ENCODE data around the gene MUC5AC.

Gene MUC5AC

GRCh38 chr11:1122664-1123002 lies 35.1 kb upstream of the MUC5AC start:
- no peak for DNase-seq

GRCh38 chr11:1123970-1124369 lies 33.8 kb upstream of the MUC5AC start:
- no peak for DNase-seq

GRCh38 chr11:1125803-1126202 lies 31.9 kb upstream of the MUC5AC start:
- no peak for DNase-seq

- no peak for DNase-seq
Measured at GRCh38 chr11:1126491-1126926, 31.2 kb upstream of the MUC5AC start.

GRCh38 chr11:1126935-1127663 lies 30.7 kb upstream of the MUC5AC start:
- DNase-seq = no peak

- no peak for DNase-seq
Measured at GRCh38 chr11:1127664-1128162, 30.0 kb upstream of the MUC5AC start.

GRCh38 chr11:1128311-1129142 lies 29.2 kb upstream of the MUC5AC start:
- no peak for DNase-seq

GRCh38 chr11:1129143-1129610 lies 28.6 kb upstream of the MUC5AC start:
- DNase-seq = no peak

GRCh38 chr11:1129611-1130160 lies 28.1 kb upstream of the MUC5AC start:
- DNase-seq = no peak

GRCh38 chr11:1130276-1131032 lies 27.3 kb upstream of the MUC5AC start:
- no peak for DNase-seq

- DNase-seq = no peak
Measured at GRCh38 chr11:1131033-1131911, 26.5 kb upstream of the MUC5AC start.

- no peak for DNase-seq
Measured at GRCh38 chr11:1134848-1135445, 22.8 kb upstream of the MUC5AC start.

GRCh38 chr11:1138097-1138496 lies 19.7 kb upstream of the MUC5AC start:
- no peak for DNase-seq

- DNase-seq = no peak
Measured at GRCh38 chr11:1139441-1140083, 18.2 kb upstream of the MUC5AC start.

GRCh38 chr11:1140642-1141490 lies 16.9 kb upstream of the MUC5AC start:
- no peak for DNase-seq

- DNase-seq = no peak
Measured at GRCh38 chr11:1146365-1146764, 11.4 kb upstream of the MUC5AC start.

GRCh38 chr11:1147792-1148191 lies 10.0 kb upstream of the MUC5AC start:
- DNase-seq = no peak

GRCh38 chr11:1148752-1149180 lies 9.0 kb upstream of the MUC5AC start:
- no peak for DNase-seq

GRCh38 chr11:1149545-1149944 lies 8.2 kb upstream of the MUC5AC start:
- DNase-seq = no peak

- no peak for DNase-seq
Measured at GRCh38 chr11:1150116-1150515, 7.6 kb upstream of the MUC5AC start.

All from hippocampal formation (tissue), 2 donors.